HepG2 (cell line): Measurements from ENCODE around the gene INHBC. TPM values are rescaled to one million over a fixed set of nuclear protein-coding genes. Genes with fewer than 3 reads are reported as not detected.

Experiments used
- CEBPB ChIP-seq: IDR thresholded peaks from 2 replicates; pipeline ENCODE4 v1.6.1; 2011; ENCODE audit warnings: low read depth, low read length, improper control_type of control experiment, borderline replicate concordance
- HES4 ChIP-seq: sonication (generic); formaldehyde crosslinking; IDR thresholded peaks from 2 replicates; pipeline ENCODE4 v1.9.0; 2021; ENCODE audit warnings: mild to moderate bottlenecking, missing genetic modification reagents, borderline replicate concordance
- HOXA5 ChIP-seq: sonication (generic); formaldehyde crosslinking; IDR thresholded peaks from 2 replicates; pipeline ENCODE4 v1.4.0; 2020; ENCODE audit warnings: missing genetic modification reagents
- JARID2 ChIP-seq: sonication (generic); formaldehyde crosslinking; IDR thresholded peaks from 2 replicates; pipeline ENCODE4 v1.8.1; 2023; ENCODE audit warnings: missing genetic modification reagents, inconsistent platforms; ENCODE audit not compliant: insufficient replicate concordance
- JDP2 ChIP-seq: sonication (generic); formaldehyde crosslinking; IDR thresholded peaks from 2 replicates; pipeline ENCODE4 v1.8.1; 2022; ENCODE audit warnings: missing genetic modification reagents, borderline replicate concordance
- NFKB2 ChIP-seq: sonication (generic); formaldehyde crosslinking; IDR thresholded peaks from 2 replicates; pipeline ENCODE4 v1.4.0; 2020; ENCODE audit warnings: missing genetic modification reagents, borderline replicate concordance
- PCBP1 ChIP-seq: fragments of 200-400 bp; formaldehyde crosslinking; IDR thresholded peaks from 2 replicates; pipeline ENCODE4 v1.6.1; 2017; ENCODE audit warnings: mild to moderate bottlenecking, low read depth, low read length, borderline replicate concordance
- PTBP1 ChIP-seq: fragments of 200-400 bp; formaldehyde crosslinking; IDR thresholded peaks from 2 replicates; pipeline ENCODE4 v1.6.1; 2018; ENCODE audit warnings: low read length, low read depth; ENCODE audit not compliant: poor library complexity, severe bottlenecking
- SETDB1 ChIP-seq: sonication (generic); formaldehyde crosslinking; IDR thresholded peaks from 2 replicates; pipeline ENCODE4 v1.5.1; 2020; ENCODE audit warnings: missing genetic modification reagents, mild to moderate bottlenecking, borderline replicate concordance
- SMAD9 ChIP-seq: sonication (generic); formaldehyde crosslinking; IDR thresholded peaks from 2 replicates; pipeline ENCODE4 v1.5.1; 2020; ENCODE audit warnings: mild to moderate bottlenecking, missing genetic modification reagents
- SP140L ChIP-seq: sonication (generic); formaldehyde crosslinking; IDR thresholded peaks from 2 replicates; pipeline ENCODE4 v1.4.0; 2020; ENCODE audit warnings: missing genetic modification reagents, borderline replicate concordance
- YY1 ChIP-seq: IDR thresholded peaks from 2 replicates; pipeline ENCODE4 v1.6.1; 2011; ENCODE audit warnings: low read length, low read depth, moderate library complexity, mild to moderate bottlenecking; ENCODE audit not compliant: insufficient read depth, insufficient replicate concordance
- ZNF225 ChIP-seq: sonication (generic); formaldehyde crosslinking; IDR thresholded peaks from 2 replicates; pipeline ENCODE4 v1.4.0; 2020; ENCODE audit warnings: mild to moderate bottlenecking, missing genetic modification reagents
- ZNF383 ChIP-seq: sonication (generic); formaldehyde crosslinking; IDR thresholded peaks from 2 replicates; pipeline ENCODE4 v1.4.0; 2020; ENCODE audit warnings: missing genetic modification reagents, mild to moderate bottlenecking, borderline replicate concordance
- ZNF546 ChIP-seq: sonication (generic); formaldehyde crosslinking; conservative IDR thresholded peaks from 2 replicates; pipeline ENCODE4 v1.8.1; 2023; ENCODE audit warnings: mild to moderate bottlenecking, missing genetic modification reagents
- polyA plus RNA-seq, 8 experiments: library from polyadenylated mRNA; depleted of rRNA in 3 of 8; stranded (reverse) in 7 of 8; unstranded in 1 of 8; fragments of >200 nt; fragmentation: Illumina TruSeq in 4 of 8; extraction: Trizol in 4 of 8; gene quantifications; 2 replicates each; pipeline versions ENCODE4 v1.2.1 to v1.2.3, GENCODE V29; 2011 to 2016; ENCODE audit warnings: low read depth in 4 of 8, missing spikeins in 1 of 8, mixed read lengths in 1 of 8; ENCODE audit not compliant: insufficient read depth in 1 of 8
- total RNA-seq, 5 experiments: library from RNA; depleted of rRNA; stranded (reverse); fragments of >200 nt; fragmentation: Illumina TruSeq; extraction: Trizol; gene quantifications; 2 replicates each; pipeline ENCODE4 v1.2.3, GENCODE V29; 2016; ENCODE audit warnings: low read depth in 1 of 5
- TF ChIP-seq, protein P1 (sequence below): sonication (generic); formaldehyde crosslinking; IDR thresholded peaks from 2 replicates; pipeline ENCODE4 v1.4.0; 2020; ENCODE audit warnings: missing genetic modification reagents
- TF ChIP-seq, protein P2 (sequence below): sonication (generic); formaldehyde crosslinking; conservative IDR thresholded peaks from 2 replicates; pipeline ENCODE4 v1.5.0; 2020; ENCODE audit warnings: missing genetic modification reagents
- TF ChIP-seq, protein P3 (sequence below): IDR thresholded peaks from 2 replicates; pipeline ENCODE4 v1.6.1; 2016; ENCODE audit warnings: missing compliant biosample characterization, missing genetic modification reagents, borderline replicate concordance
- TF ChIP-seq, protein P4 (sequence below): sonication (generic); formaldehyde crosslinking; IDR thresholded peaks from 2 replicates; pipeline ENCODE4 v1.8.0; 2022; ENCODE audit warnings: missing genetic modification reagents, mild to moderate bottlenecking, moderate library complexity, borderline replicate concordance

The INHBC gene
- total and polyA plus RNA-seq, 2 of the 13 experiments (the other 11 are each of a cell fraction or from before 2014, with no cell fraction given): 1.8 to 13.8 TPM

DNA sequence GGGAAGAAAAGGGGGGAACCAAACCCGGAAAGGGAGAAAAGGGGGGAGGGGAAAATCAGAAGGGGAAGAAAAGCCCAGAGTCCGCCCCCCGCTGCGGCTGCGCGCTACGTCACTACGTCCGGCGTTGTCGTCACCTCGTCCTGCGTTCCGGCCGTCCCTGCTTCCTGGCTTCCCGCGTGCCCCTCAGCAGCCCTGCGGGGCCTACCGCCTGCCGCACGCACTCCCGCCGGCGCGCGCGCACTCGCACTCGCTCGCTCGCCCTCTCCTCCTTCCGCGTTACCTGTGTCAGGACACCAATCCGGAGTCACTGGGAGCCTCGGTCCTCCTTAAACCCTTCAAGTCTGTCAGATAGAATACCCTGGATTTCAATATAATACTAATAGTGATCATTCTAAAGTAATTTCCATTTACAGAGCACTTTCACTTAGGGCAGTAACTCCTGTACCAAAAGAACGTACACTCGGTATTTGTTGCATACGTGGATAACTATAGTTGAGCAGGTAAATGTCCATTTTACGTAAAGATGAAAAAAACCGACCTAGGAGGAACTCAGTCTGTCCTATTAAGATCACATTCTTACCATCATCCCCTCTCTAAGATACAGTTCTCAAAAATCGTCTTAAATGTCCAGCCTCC is 3.5 kb upstream of the INHBC start, which contains the start of gene R3HDM2 (continued):
- TF ChIP-seq, protein P1, sequence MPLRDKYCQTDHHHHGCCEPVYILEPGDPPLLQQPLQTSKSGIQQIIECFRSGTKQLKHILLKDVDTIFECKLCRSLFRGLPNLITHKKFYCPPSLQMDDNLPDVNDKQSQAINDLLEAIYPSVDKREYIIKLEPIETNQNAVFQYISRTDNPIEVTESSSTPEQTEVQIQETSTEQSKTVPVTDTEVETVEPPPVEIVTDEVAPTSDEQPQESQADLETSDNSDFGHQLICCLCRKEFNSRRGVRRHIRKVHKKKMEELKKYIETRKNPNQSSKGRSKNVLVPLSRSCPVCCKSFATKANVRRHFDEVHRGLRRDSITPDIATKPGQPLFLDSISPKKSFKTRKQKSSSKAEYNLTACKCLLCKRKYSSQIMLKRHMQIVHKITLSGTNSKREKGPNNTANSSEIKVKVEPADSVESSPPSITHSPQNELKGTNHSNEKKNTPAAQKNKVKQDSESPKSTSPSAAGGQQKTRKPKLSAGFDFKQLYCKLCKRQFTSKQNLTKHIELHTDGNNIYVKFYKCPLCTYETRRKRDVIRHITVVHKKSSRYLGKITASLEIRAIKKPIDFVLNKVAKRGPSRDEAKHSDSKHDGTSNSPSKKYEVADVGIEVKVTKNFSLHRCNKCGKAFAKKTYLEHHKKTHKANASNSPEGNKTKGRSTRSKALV (CRISPR knock-in tag): peak; percentile 80; the same call in 1 of the 2 replicates
- TF ChIP-seq, protein P2, sequence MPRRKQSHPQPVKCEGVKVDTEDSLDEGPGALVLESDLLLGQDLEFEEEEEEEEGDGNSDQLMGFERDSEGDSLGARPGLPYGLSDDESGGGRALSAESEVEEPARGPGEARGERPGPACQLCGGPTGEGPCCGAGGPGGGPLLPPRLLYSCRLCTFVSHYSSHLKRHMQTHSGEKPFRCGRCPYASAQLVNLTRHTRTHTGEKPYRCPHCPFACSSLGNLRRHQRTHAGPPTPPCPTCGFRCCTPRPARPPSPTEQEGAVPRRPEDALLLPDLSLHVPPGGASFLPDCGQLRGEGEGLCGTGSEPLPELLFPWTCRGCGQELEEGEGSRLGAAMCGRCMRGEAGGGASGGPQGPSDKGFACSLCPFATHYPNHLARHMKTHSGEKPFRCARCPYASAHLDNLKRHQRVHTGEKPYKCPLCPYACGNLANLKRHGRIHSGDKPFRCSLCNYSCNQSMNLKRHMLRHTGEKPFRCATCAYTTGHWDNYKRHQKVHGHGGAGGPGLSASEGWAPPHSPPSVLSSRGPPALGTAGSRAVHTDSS: no peak
- TF ChIP-seq SETDB1 (CRISPR knock-in tag): no peak
- TF ChIP-seq JARID2 (CRISPR knock-in tag): no peak
- no peak for TF ChIP-seq NFKB2
- TF ChIP-seq YY1: peak; percentile 63
- TF ChIP-seq, protein P3, sequence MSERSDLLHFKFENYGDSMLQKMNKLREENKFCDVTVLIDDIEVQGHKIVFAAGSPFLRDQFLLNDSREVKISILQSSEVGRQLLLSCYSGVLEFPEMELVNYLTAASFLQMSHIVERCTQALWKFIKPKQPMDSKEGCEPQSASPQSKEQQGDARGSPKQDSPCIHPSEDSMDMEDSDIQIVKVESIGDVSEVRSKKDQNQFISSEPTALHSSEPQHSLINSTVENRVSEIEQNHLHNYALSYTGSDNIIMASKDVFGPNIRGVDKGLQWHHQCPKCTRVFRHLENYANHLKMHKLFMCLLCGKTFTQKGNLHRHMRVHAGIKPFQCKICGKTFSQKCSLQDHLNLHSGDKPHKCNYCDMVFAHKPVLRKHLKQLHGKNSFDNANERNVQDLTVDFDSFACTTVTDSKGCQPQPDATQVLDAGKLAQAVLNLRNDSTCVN (CRISPR knock-in tag): peak; percentile 57; the same call in 1 of the 2 replicates
- no peak for TF ChIP-seq SMAD9 (CRISPR knock-in tag)
- TF ChIP-seq SP140L (CRISPR knock-in tag): no peak
- no peak for TF ChIP-seq ZNF546
- TF ChIP-seq CEBPB: no peak
- TF ChIP-seq, protein P4, sequence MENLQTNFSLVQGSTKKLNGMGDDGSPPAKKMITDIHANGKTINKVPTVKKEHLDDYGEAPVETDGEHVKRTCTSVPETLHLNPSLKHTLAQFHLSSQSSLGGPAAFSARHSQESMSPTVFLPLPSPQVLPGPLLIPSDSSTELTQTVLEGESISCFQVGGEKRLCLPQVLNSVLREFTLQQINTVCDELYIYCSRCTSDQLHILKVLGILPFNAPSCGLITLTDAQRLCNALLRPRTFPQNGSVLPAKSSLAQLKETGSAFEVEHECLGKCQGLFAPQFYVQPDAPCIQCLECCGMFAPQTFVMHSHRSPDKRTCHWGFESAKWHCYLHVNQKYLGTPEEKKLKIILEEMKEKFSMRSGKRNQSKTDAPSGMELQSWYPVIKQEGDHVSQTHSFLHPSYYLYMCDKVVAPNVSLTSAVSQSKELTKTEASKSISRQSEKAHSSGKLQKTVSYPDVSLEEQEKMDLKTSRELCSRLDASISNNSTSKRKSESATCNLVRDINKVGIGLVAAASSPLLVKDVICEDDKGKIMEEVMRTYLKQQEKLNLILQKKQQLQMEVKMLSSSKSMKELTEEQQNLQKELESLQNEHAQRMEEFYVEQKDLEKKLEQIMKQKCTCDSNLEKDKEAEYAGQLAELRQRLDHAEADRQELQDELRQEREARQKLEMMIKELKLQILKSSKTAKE: 0 out of 2 replicates have a peak, but pooled peaks have one; percentile 22
- TF ChIP-seq PTBP1: no peak
- TF ChIP-seq HES4 (CRISPR knock-in tag): peak; percentile 94; the same call in 1 of the 2 replicates
- no peak; the same call in 1 of the 2 replicates for TF ChIP-seq JDP2 (CRISPR knock-in tag)
- no peak for TF ChIP-seq ZNF383 (CRISPR knock-in tag)
- 0 out of 2 replicates have a peak, but pooled peaks have one; percentile 56 for TF ChIP-seq ZNF225 (CRISPR knock-in tag)
- TF ChIP-seq HOXA5 (CRISPR knock-in tag): no peak; the same call in 1 of the 2 replicates
- 0 out of 2 replicates have a peak, but pooled peaks have one; percentile 70 for TF ChIP-seq PCBP1
